ENCODE measurements around the gene ERICH6.

The ERICH6 gene

GRCh38 chr3:150613709-150614480 is 89.8 kb downstream of the ERICH6 start:
- no peak for DNase-seq (ENCODE audit: low read depth in 2 of 2)

GRCh38 chr3:150613034-150613433 is 90.7 kb downstream of the ERICH6 start:
- no peak for DNase-seq (ENCODE audit: low read depth in 2 of 2)

- no peak for DNase-seq (ENCODE audit: low read depth in 2 of 2)
Observed at GRCh38 chr3:150612494-150612893, 91.2 kb downstream of the ERICH6 start.

GRCh38 chr3:150611666-150612065 is 92.1 kb downstream of the ERICH6 start:
- no peak for DNase-seq (ENCODE audit: low read depth in 2 of 2)

GRCh38 chr3:150610785-150611184 is 92.9 kb downstream of the ERICH6 start:
- DNase-seq (ENCODE audit: low read depth in 2 of 2), result no peak

GRCh38 chr3:150609988-150610387 is 93.7 kb downstream of the ERICH6 start:
- no peak for DNase-seq (ENCODE audit: low read depth in 2 of 2)
